IMR-90 (cell line): ENCODE data around the gene RUSF1. TPM values are rescaled to one million over a fixed set of nuclear protein-coding genes. Genes with fewer than 3 reads are reported as not detected.

Source experiments
- ATAC-seq: fragments of 200-7000 bp; cut with Tn5 transposase; 2 replicates; pipeline ENCODE4 v1.9.1; 2020; ENCODE audit warnings: low read depth, mild to moderate bottlenecking, moderate library complexity
- BruUV-seq: library from RNA; stranded (reverse); fragments of 400-500 nt; replicated peaks from 2 replicates; lab custom pipeline; 2021; lab: Mats Ljungman, UMichigan
- CTCF ChIA-PET: fragments of 300-600 bp; formaldehyde crosslinking; extraction: SDS; loops from one replicate; lab custom pipeline; 2021; ENCODE audit warnings: antibody characterized with exemption; lab: Yijun Ruan, JAX
- POLR2A ChIA-PET: fragments of 300-600 bp; sonication (Branson Sonifier 250); formaldehyde crosslinking; loops from one replicate; lab custom pipeline; 2022; ENCODE audit warnings: antibody characterized with exemption; ENCODE audit not compliant: unreplicated experiment; lab: Charles Lee
- DNase-seq: peaks from one replicate; pipeline ENCODE4 v3.0.0; 2013
- H2AFZ ChIP-seq: replicated peaks from 2 replicates; pipeline ENCODE3; 2013; ENCODE audit warnings: low read length, mild to moderate bottlenecking; ENCODE audit not compliant: poor library complexity
- H2AK5ac ChIP-seq: 2 replicates; pipeline ENCODE4 v1.6.1; 2013; ENCODE audit warnings: low read depth, low read length, inconsistent platforms
- H2AK9ac ChIP-seq: replicated peaks from 2 replicates; pipeline ENCODE3; 2013; ENCODE audit warnings: mild to moderate bottlenecking, low read depth, low read length, moderate library complexity; ENCODE audit not compliant: poor library complexity
- H2BK120ac ChIP-seq: 2 replicates; pipeline ENCODE4 v1.6.1; 2013; ENCODE audit warnings: low read depth, low read length, inconsistent platforms
- H2BK15ac ChIP-seq: 3 replicates; pipeline ENCODE4 v1.6.1; 2013; ENCODE audit warnings: low read depth, low read length, inconsistent platforms
- H2BK20ac ChIP-seq: 2 replicates; pipeline ENCODE4 v1.6.1; 2013; ENCODE audit warnings: low read depth, mild to moderate bottlenecking, inconsistent platforms, low read length, moderate library complexity
- H2BK5ac ChIP-seq: 2 replicates; pipeline ENCODE4 v1.6.1; 2013; ENCODE audit warnings: mild to moderate bottlenecking, low read depth, low read length, inconsistent platforms; ENCODE audit not compliant: poor library complexity, severe bottlenecking
- H3K14ac ChIP-seq: replicated peaks from 2 replicates; pipeline ENCODE4 v1.6.1; 2013; ENCODE audit warnings: low read depth, low read length, inconsistent platforms
- H3K18ac ChIP-seq: 2 replicates; pipeline ENCODE4 v1.6.1; 2013; ENCODE audit warnings: low read depth, low read length, control low read depth
- H3K23ac ChIP-seq: 2 replicates; pipeline ENCODE4 v1.6.1; 2013; ENCODE audit warnings: low read depth, low read length, inconsistent platforms
- H3K27ac ChIP-seq: 2 replicates; pipeline ENCODE4 v1.5.1; 2013; ENCODE audit warnings: mild to moderate bottlenecking, control low read depth, low read length; ENCODE audit not compliant: insufficient read depth
- H3K27me3 ChIP-seq: 2 replicates; pipeline ENCODE4 v1.6.1; 2013; ENCODE audit warnings: low read length; ENCODE audit not compliant: control insufficient read depth, insufficient read depth
- H3K36me3 ChIP-seq: 2 replicates; pipeline ENCODE4 v1.6.1; 2013; ENCODE audit warnings: low read length, mixed read lengths; ENCODE audit not compliant: control insufficient read depth, insufficient read depth
- H3K4ac ChIP-seq: 2 replicates; pipeline ENCODE4 v1.6.1; 2013; ENCODE audit warnings: low read depth, low read length, inconsistent platforms
- H3K4me1 ChIP-seq: 2 replicates; pipeline ENCODE4 v1.6.1; 2013; ENCODE audit warnings: low read length, mixed read lengths; ENCODE audit not compliant: control insufficient read depth, insufficient read depth
- H3K4me2 ChIP-seq: 2 replicates; pipeline ENCODE4 v1.6.1; 2013; ENCODE audit warnings: low read depth, mild to moderate bottlenecking, control low read depth, low read length, moderate library complexity
- H3K4me3 ChIP-seq: 2 replicates; pipeline ENCODE4 v1.5.1; 2013; ENCODE audit warnings: low read depth, mild to moderate bottlenecking, control low read depth, low read length, moderate library complexity; ENCODE audit not compliant: insufficient read depth
- H3K56ac ChIP-seq: 2 replicates; pipeline ENCODE4 v1.6.1; 2013; ENCODE audit warnings: low read length, inconsistent platforms; ENCODE audit not compliant: insufficient read depth; ENCODE audit errors: extremely low read depth
- H3K79me1 ChIP-seq, 2 experiments: 2 replicates each; pipeline ENCODE4 v1.6.1; 2013; ENCODE audit warnings: low read length in 2 of 2, inconsistent platforms in 1 of 2, low read depth in 1 of 2
- H3K9ac ChIP-seq: 2 replicates; pipeline ENCODE4 v1.6.1; 2013; ENCODE audit warnings: low read depth, low read length, control low read depth
- H3K9me1 ChIP-seq: 2 replicates; pipeline ENCODE4 v1.6.1; 2013; ENCODE audit warnings: low read length, inconsistent platforms; ENCODE audit not compliant: insufficient read depth
- H3K9me3 ChIP-seq: 2 replicates; pipeline ENCODE4 v1.6.1; 2013; ENCODE audit warnings: low read length; ENCODE audit not compliant: control insufficient read depth, insufficient read depth
- H4K20me1 ChIP-seq: 2 replicates; pipeline ENCODE4 v1.6.1; 2013; ENCODE audit warnings: low read length, inconsistent platforms; ENCODE audit not compliant: insufficient read depth
- H4K5ac ChIP-seq: 2 replicates; pipeline ENCODE4 v1.6.1; 2013; ENCODE audit warnings: mild to moderate bottlenecking, low read depth, low read length, control low read depth
- H4K8ac ChIP-seq, 2 experiments: 2 replicates each; pipeline ENCODE4 v1.6.1; 2013; ENCODE audit warnings: low read depth in 2 of 2, low read length in 2 of 2, control low read depth in 1 of 2, inconsistent platforms in 1 of 2
- H4K91ac ChIP-seq: 2 replicates; pipeline ENCODE4 v1.6.1; 2013; ENCODE audit warnings: low read depth, low read length, inconsistent platforms; ENCODE audit not compliant: insufficient read depth
- BHLHE40 ChIP-seq: fragments of 150-350 bp; IDR thresholded peaks from 2 replicates; pipeline ENCODE4 v1.6.1; 2016; ENCODE audit warnings: mild to moderate bottlenecking, low read depth, low read length
- CHD1 ChIP-seq: IDR thresholded peaks from 2 replicates; pipeline ENCODE4 v1.6.1; 2012; ENCODE audit warnings: low read depth, low read length, improper control_type of control experiment
- FOS ChIP-seq: fragments of 150-350 bp; IDR thresholded peaks from 2 replicates; pipeline ENCODE4 v1.6.1; 2016; ENCODE audit warnings: low read depth, low read length
- MAFK ChIP-seq: IDR thresholded peaks from 2 replicates; pipeline ENCODE4 v1.6.1; 2012; ENCODE audit warnings: low read depth, low read length, improper control_type of control experiment
- MAZ ChIP-seq: IDR thresholded peaks from 2 replicates; pipeline ENCODE4 v1.6.1; 2012; ENCODE audit warnings: low read depth, mild to moderate bottlenecking, low read length, improper control_type of control experiment, moderate library complexity, borderline replicate concordance
- MXI1 ChIP-seq: IDR thresholded peaks from 2 replicates; pipeline ENCODE4 v1.6.1; 2012; ENCODE audit warnings: low read depth, mild to moderate bottlenecking, low read length, moderate library complexity, borderline replicate concordance
- POLR2A ChIP-seq: IDR thresholded peaks from 2 replicates; pipeline ENCODE4 v1.6.1; 2012; ENCODE audit warnings: mild to moderate bottlenecking, low read depth, low read length
- RAD21 ChIP-seq: IDR thresholded peaks from 2 replicates; pipeline ENCODE4 v1.6.1; 2012; ENCODE audit warnings: low read length, improper control_type of control experiment
- RCOR1 ChIP-seq: IDR thresholded peaks from 2 replicates; pipeline ENCODE4 v1.6.1; 2012; ENCODE audit warnings: mild to moderate bottlenecking, low read length, improper control_type of control experiment; ENCODE audit not compliant: insufficient replicate concordance
- SMC3 ChIP-seq: fragments of 150-350 bp; IDR thresholded peaks from 2 replicates; pipeline ENCODE4 v1.6.1; 2016; ENCODE audit warnings: low read depth, mild to moderate bottlenecking, antibody characterized with exemption, low read length, moderate library complexity
- WGBS, 2 experiments: methylation state at CpG; one replicate each; pipeline versions ENCODE4 v1.1.5 to v1.1.7; 2013; ENCODE audit warnings: missing lambda C conversion rate in 2 of 2; ENCODE audit not compliant: insufficient read length in 1 of 2; ENCODE audit errors: extremely low coverage in 2 of 2; 5-methylcytosine and 5-hydroxymethylcytosine counted together
- dilution Hi-C: fragments of 300-500 bp; cut with HindIII; formaldehyde crosslinking; loops from one replicate; pipeline ENCODE4 v1.14.3; 2018; ENCODE audit warnings: low sequenced_read_pairs; ENCODE audit not compliant: unreplicated experiment
- in situ Hi-C: fragments of 300-500 bp; cut with MboI; formaldehyde crosslinking; loops from 3 replicates; pipeline ENCODE4 v1.14.3; 2019; ENCODE audit warnings: low sequenced_read_pairs, inconsistent platforms, mixed read lengths
- intact Hi-C: fragments of 100-400 bp; cut with micrococcal nuclease; formaldehyde crosslinking; loops from 2 replicates; pipeline ENCODE4 v1.10.0; 2022
- polyA plus RNA-seq, 3 experiments: library from polyadenylated mRNA; depleted of rRNA; stranded (reverse); fragments of >200 nt; gene quantifications; 2 replicates each; pipeline ENCODE4 v1.2.3, GENCODE V29; 2012; ENCODE audit warnings: low replicate concordance in 1 of 3
- total RNA-seq: library from RNA; depleted of rRNA; stranded (reverse); fragments of >200 nt; gene quantifications from 2 replicates; pipeline ENCODE4 v1.2.3, GENCODE V29; 2012

RUSF1 gene
- total and polyA plus RNA-seq, 2 of the 4 experiments (the other 2 are of a cell fraction), result 22.9 to 65.0 TPM

GRCh38 chr16:31480851-31481536 lies 27.2 kb downstream of the RUSF1 start:
- no peak overlapping the region for H3K4me2 ChIP-seq
- no peak overlapping the region for H3K56ac ChIP-seq
- no peak for ATAC-seq
- no peak overlapping the region for H4K8ac ChIP-seq
- H3K79me1 ChIP-seq, result peaks cover 4 to 19% of the 10 kb centered on the region in 2 experiments; a peak in 2 of 4 replicates
- H3K23ac ChIP-seq, result no peak overlapping the region
- intact Hi-C loops, result no loop called here
- H3K9me3 ChIP-seq, result no peaks in the 10 kb centered on the region
- no peak overlapping the region for H2BK120ac ChIP-seq
- no peak overlapping the region for H3K4me3 ChIP-seq
- 40% methylated on average over 3 of the region's 7 CpGs; no CpG with 5 or more reads in 1 of the 2 experiments for WGBS, 2 experiments
- H2AFZ ChIP-seq, result peak overlapping the region; percentile 59
- H3K9ac ChIP-seq, result no peak overlapping the region
- H3K27me3 ChIP-seq, result peaks cover 3% of the 10 kb centered on the region; the same call in 1 of the 2 replicates
- no peak overlapping the region for H3K14ac ChIP-seq
- in situ Hi-C loops, result no loop called here
- H3K9me1 ChIP-seq, result peaks cover 10% of the 10 kb centered on the region
- no peak overlapping the region for H2BK20ac ChIP-seq
- H3K18ac ChIP-seq, result no peak overlapping the region
- no peak overlapping the region for H4K5ac ChIP-seq
- ChIA-PET CTCF (interaction anchor here (2.2 kb wide), 1 partner anchor 8 kb away, joined by 6 read pairs; no protein-coding TSS in a partner anchor), POLR2A (no interaction called here)
- no peak overlapping the region for H2AK5ac ChIP-seq
- dilution Hi-C loops, result no loop called here
- BruUV-seq, result no TSS peak
- H2BK15ac ChIP-seq, result no peak overlapping the region
- H4K91ac ChIP-seq, result no peak overlapping the region
- H2AK9ac ChIP-seq, result no peak overlapping the region
- H3K36me3 ChIP-seq, result peaks cover 31% of the 10 kb centered on the region
- no peaks in the 10 kb centered on the region for H3K4me1 ChIP-seq
- no peak overlapping the region for H3K27ac ChIP-seq
- TF ChIP-seq MAZ (no peak), BHLHE40 (no peak), MXI1 (no peak), CHD1 (no peak), SMC3 (no peak), MAFK (no peak), POLR2A (no peak), RAD21 (no peak), FOS (no peak), RCOR1 (no peak)
- H3K4ac ChIP-seq, result no peak overlapping the region
- H2BK5ac ChIP-seq, result no peak overlapping the region
- DNase-seq, result no peak
- peaks cover 31% of the 10 kb centered on the region for H4K20me1 ChIP-seq
